Measurements from ENCODE around the gene TPK1. TPM values are rescaled to one million over a fixed set of nuclear protein-coding genes. Genes with fewer than 3 reads are reported as not detected.

Gene TPK1
- total and polyA plus RNA-seq, 2 of the 13 experiments (the other 11 are each of a cell fraction or from before 2014, with no cell fraction given), result 1.0 to 1.2 TPM

DNA sequence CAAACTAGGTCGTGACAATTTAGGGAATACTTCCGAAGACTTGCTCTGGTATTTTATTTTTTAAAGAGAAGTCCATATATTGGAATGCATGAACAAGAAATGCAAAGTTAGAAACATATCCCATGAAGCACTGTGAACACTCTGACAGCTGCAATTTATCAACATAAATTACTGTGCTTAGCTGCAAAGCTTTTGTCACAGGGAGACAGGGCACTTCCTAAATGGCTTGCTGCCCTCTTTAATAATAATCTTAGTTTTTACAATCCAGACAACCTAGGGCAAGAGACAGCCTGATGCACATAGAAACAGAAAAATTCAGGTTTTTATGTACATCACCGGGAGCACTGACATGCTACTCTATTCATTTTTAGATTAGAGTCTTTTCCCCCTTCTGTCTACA, 354.0 kb downstream of the TPK1 start:
- TF ChIP-seq, protein P1, sequence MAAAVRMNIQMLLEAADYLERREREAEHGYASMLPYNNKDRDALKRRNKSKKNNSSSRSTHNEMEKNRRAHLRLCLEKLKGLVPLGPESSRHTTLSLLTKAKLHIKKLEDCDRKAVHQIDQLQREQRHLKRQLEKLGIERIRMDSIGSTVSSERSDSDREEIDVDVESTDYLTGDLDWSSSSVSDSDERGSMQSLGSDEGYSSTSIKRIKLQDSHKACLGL (CRISPR knock-in tag; IDR thresholded peaks at IDR 0.05), result no peak
- TF ChIP-seq KLF15 (CRISPR knock-in tag; IDR thresholded peaks at IDR 0.05; ENCODE audit: borderline replicate concordance) (no peak), ONECUT2 (CRISPR knock-in tag; IDR thresholded peaks at IDR 0.05) (no peak), HDAC1 (CRISPR knock-in tag; IDR thresholded peaks at IDR 0.05) (no peak), SNAPC2 (CRISPR knock-in tag; IDR thresholded peaks at IDR 0.05) (no peak), ZNF775 (CRISPR knock-in tag; IDR thresholded peaks at IDR 0.05; ENCODE audit: borderline replicate concordance) (no peak), KDM6A (CRISPR knock-in tag; IDR thresholded peaks at IDR 0.05; ENCODE audit: low read depth) (no peak), MXD4 (CRISPR knock-in tag; IDR thresholded peaks at IDR 0.05) (no peak), ZNF451 (CRISPR knock-in tag; IDR thresholded peaks at IDR 0.05) (no peak)
- TF ChIP-seq, protein P2, sequence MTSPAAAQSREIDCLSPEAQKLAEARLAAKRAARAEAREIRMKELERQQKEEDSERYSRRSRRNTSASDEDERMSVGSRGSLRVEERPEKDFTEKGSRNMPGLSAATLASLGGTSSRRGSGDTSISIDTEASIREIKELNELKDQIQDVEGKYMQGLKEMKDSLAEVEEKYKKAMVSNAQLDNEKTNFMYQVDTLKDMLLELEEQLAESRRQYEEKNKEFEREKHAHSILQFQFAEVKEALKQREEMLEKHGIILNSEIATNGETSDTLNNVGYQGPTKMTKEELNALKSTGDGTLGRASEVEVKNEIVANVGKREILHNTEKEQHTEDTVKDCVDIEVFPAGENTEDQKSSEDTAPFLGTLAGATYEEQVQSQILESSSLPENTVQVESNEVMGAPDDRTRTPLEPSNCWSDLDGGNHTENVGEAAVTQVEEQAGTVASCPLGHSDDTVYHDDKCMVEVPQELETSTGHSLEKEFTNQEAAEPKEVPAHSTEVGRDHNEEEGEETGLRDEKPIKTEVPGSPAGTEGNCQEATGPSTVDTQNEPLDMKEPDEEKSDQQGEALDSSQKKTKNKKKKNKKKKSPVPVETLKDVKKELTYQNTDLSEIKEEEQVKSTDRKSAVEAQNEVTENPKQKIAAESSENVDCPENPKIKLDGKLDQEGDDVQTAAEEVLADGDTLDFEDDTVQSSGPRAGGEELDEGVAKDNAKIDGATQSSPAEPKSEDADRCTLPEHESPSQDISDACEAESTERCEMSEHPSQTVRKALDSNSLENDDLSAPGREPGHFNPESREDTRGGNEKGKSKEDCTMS (CRISPR knock-in tag; conservative IDR thresholded peaks at IDR 0.05), result no peak
- TF ChIP-seq, protein P3, sequence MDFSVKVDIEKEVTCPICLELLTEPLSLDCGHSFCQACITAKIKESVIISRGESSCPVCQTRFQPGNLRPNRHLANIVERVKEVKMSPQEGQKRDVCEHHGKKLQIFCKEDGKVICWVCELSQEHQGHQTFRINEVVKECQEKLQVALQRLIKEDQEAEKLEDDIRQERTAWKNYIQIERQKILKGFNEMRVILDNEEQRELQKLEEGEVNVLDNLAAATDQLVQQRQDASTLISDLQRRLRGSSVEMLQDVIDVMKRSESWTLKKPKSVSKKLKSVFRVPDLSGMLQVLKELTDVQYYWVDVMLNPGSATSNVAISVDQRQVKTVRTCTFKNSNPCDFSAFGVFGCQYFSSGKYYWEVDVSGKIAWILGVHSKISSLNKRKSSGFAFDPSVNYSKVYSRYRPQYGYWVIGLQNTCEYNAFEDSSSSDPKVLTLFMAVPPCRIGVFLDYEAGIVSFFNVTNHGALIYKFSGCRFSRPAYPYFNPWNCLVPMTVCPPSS (IDR thresholded peaks at IDR 0.05), result no peak
- TF ChIP-seq, protein P4, sequence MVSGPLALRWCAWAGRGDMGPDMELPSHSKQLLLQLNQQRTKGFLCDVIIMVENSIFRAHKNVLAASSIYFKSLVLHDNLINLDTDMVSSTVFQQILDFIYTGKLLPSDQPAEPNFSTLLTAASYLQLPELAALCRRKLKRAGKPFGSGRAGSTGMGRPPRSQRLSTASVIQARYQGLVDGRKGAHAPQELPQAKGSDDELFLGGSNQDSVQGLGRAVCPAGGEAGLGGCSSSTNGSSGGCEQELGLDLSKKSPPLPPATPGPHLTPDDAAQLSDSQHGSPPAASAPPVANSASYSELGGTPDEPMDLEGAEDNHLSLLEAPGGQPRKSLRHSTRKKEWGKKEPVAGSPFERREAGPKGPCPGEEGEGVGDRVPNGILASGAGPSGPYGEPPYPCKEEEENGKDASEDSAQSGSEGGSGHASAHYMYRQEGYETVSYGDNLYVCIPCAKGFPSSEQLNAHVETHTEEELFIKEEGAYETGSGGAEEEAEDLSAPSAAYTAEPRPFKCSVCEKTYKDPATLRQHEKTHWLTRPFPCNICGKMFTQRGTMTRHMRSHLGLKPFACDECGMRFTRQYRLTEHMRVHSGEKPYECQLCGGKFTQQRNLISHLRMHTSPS (CRISPR knock-in tag; IDR thresholded peaks at IDR 0.05; ENCODE audit: low read depth), result no peak
- TF ChIP-seq, protein P5, sequence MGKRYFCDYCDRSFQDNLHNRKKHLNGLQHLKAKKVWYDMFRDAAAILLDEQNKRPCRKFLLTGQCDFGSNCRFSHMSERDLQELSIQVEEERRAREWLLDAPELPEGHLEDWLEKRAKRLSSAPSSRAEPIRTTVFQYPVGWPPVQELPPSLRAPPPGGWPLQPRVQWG (CRISPR knock-in tag; IDR thresholded peaks at IDR 0.05; ENCODE audit: borderline replicate concordance, low read depth), result no peak
- H3K79me2 ChIP-seq (ENCODE audit: insufficient read depth, low read length), result no peaks in the 10 kb centered on the region
- no peak for ATAC-seq
- H3K9me3 ChIP-seq (ENCODE audit: low read length), result no peaks in the 10 kb centered on the region
- in situ Hi-C loops (cut with HindIII; ENCODE audit: extremely low pct_ligation_motif_present, low pct_unique_long_range_greater_than_20kb) (no loop called here), intact Hi-C loops (cut with micrococcal nuclease; ENCODE audit: unreplicated experiment) (no loop called here)
- no peak for DNase-seq (ENCODE audit: low spot score)
- 11% methylated on average over 3 of the region's 3 CpGs for WGBS (ENCODE audit: low lambda C conversion rate)
- no peak overlapping the region for H2AFZ ChIP-seq (ENCODE audit: low read length)
- H3K4me3 ChIP-seq (replicated peaks in 1 of 3; ENCODE audit: insufficient read depth in 1 of 3, low read depth in 2 of 3, low read length in 3 of 3), result no peak overlapping the region
- ChIA-PET CTCF (ENCODE audit: low intra/inter-chr PET ratio, low total read pairs) (no interaction called here), POLR2A (no interaction called here)
- no TSS peak for BruUV-seq (replicated peaks)
- H3K4me2 ChIP-seq (ENCODE audit: low read depth, low read length), result no peak overlapping the region
- H3K9ac ChIP-seq (ENCODE audit: insufficient read depth, low read depth, low read length), result no peak overlapping the region
- H3K27me3 ChIP-seq (ENCODE audit: control insufficient read depth in 1 of 2, insufficient read depth in 2 of 2, low read length in 2 of 2), result no peaks in the 10 kb centered on the region
- H3K36me3 ChIP-seq (replicated peaks in 1 of 2; ENCODE audit: control insufficient read depth in 1 of 2, insufficient read depth in 2 of 2, low read length in 2 of 2), result no peaks in the 10 kb centered on the region
- no peak overlapping the region for H3K27ac ChIP-seq (ENCODE audit: extremely low read length, insufficient read depth, low read length)
- H4K20me1 ChIP-seq (ENCODE audit: insufficient read depth, low read length), result no peaks in the 10 kb centered on the region
- no peak for FAIRE-seq
- no peaks in the 10 kb centered on the region for H3K4me1 ChIP-seq (ENCODE audit: insufficient read depth, low read length)

Data from HepG2 (cell line).